Prostate gland (tissue), 2 donors: ENCODE data around the gene ARFRP1.

Source experiments
- CTCF ChIP-seq, 4 experiments: fragments of 200-600 bp in 2 of 4; fragments of 450-650 bp in 2 of 4; sonication (generic) in 2 of 4; IDR thresholded peaks; 1 replicate in 3 of 4; 2 replicates in 1 of 4; pipeline ENCODE4 v1.5.1; 2016 to 2019; ENCODE audit warnings: antibody characterized with exemption in 4 of 4, mild to moderate bottlenecking in 2 of 4, moderate library complexity in 2 of 4
- POLR2A ChIP-seq: fragments of 450-650 bp; IDR thresholded peaks from one replicate; pipeline ENCODE4 v1.6.1; 2016; ENCODE audit warnings: antibody characterized with exemption, mild to moderate bottlenecking

DNA sequence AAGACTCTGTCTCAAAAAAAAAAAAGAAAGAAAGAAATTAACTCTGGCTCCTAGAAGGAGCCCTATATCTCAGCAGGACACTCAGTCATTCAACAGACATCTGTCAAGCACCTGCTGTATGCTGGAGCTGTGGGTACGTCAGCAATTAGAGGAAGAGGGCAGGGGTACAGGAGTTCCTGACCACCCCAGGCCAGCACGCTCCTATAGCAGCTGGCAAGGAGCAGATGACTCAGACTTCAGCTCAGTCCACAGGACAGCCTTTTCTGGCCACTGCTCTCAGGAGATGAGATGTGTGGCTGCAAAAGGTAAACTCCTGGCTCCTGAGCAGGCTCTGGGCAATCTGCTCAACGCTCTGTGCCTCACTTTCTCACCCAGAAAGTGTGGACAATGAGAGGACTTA is 51.3 kb downstream of the ARFRP1 start:
- no peak for TF ChIP-seq CTCF (IDR thresholded peaks at IDR 0.05)
- no peak for TF ChIP-seq POLR2A
